HG02759 (cell line): Measurements from ENCODE around the gene SLC22A25.
"Not testable (repeated sequence)": the region's sequence is repeated elsewhere in the genome, so short reads cannot be mapped to it uniquely, and the experiment has no call there.

Experiments
- ATAC-seq: cut with Tn5 transposase; IDR thresholded peaks from one replicate; pipeline ENCODE4 v1.9.1; 2021; ENCODE audit warnings: mild to moderate bottlenecking, moderate library complexity; ENCODE audit not compliant: unreplicated experiment

The SLC22A25 gene

GRCh38 chr11:63243533-63243932 lies at the start of gene SLC22A25:
Gene SLC22A25 (minus strand): TSS chr11:63243599. CDS start chr11:63229652, 13,947 bp downstream.
- no peak for ATAC-seq

- no peak for ATAC-seq
Observed at GRCh38 chr11:63290285-63290684, 46.9 kb upstream of the SLC22A25 start.

- no peak for ATAC-seq
Observed at GRCh38 chr11:63289658-63290057, 46.3 kb upstream of the SLC22A25 start.

- no peak for ATAC-seq
Observed at GRCh38 chr11:63282579-63282978, 39.2 kb upstream of the SLC22A25 start.

- ATAC-seq: no peak
Observed at GRCh38 chr11:63280920-63281319, 37.5 kb upstream of the SLC22A25 start.

- no peak for ATAC-seq
Observed at GRCh38 chr11:63277345-63277943, 34.0 kb upstream of the SLC22A25 start.

GRCh38 chr11:63274776-63275175 lies 31.4 kb upstream of the SLC22A25 start:
- ATAC-seq: no peak

GRCh38 chr11:63273685-63274084 lies 30.3 kb upstream of the SLC22A25 start:
- ATAC-seq: no peak

- ATAC-seq: no peak
Observed at GRCh38 chr11:63262547-63262946, 19.1 kb upstream of the SLC22A25 start.

- ATAC-seq: no peak
Observed at GRCh38 chr11:63251312-63251711, 7.9 kb upstream of the SLC22A25 start.

GRCh38 chr11:63250162-63251050 lies 7.0 kb upstream of the SLC22A25 start:
- ATAC-seq: no peak

GRCh38 chr11:63248966-63249365 lies 5.6 kb upstream of the SLC22A25 start:
- ATAC-seq: no peak

GRCh38 chr11:63247237-63248002 lies 4.0 kb upstream of the SLC22A25 start:
- not testable (repeated sequence) for ATAC-seq

GRCh38 chr11:63246045-63246444 lies 2.6 kb upstream of the SLC22A25 start:
- ATAC-seq: no peak

GRCh38 chr11:63244862-63245261 lies 1.5 kb upstream of the SLC22A25 start:
- ATAC-seq: no peak

- no peak for ATAC-seq
Observed at GRCh38 chr11:63242089-63242781, 1.2 kb downstream of the SLC22A25 start.

- ATAC-seq: no peak
Observed at GRCh38 chr11:63240791-63241379, 2.5 kb downstream of the SLC22A25 start.

GRCh38 chr11:63240098-63240497 lies 3.3 kb downstream of the SLC22A25 start:
- no peak for ATAC-seq

GRCh38 chr11:63239254-63239653 lies 4.1 kb downstream of the SLC22A25 start:
- no peak for ATAC-seq

GRCh38 chr11:63237413-63237812 lies 6.0 kb downstream of the SLC22A25 start:
- ATAC-seq: no peak
